WERI-Rb-1 (cell line): Measurements from ENCODE around the gene KIF18A.

ENCODE experiments used
- DNase-seq: peaks from one replicate; pipeline ENCODE4 v3.0.0-alpha.2; 2020
- H3K27ac ChIP-seq: fragments of 250-450 bp; sonication (Bioruptor Pico); 2 replicates; pipeline ENCODE4 v1.5.1; 2020; ENCODE audit warnings: mild to moderate bottlenecking, moderate library complexity
- H3K27me3 ChIP-seq: fragments of 250-450 bp; sonication (Bioruptor Pico); 2 replicates; pipeline ENCODE4 v1.5.1; 2021; ENCODE audit warnings: mild to moderate bottlenecking, low read depth, moderate library complexity; ENCODE audit not compliant: insufficient read depth, severe bottlenecking
- H3K36me3 ChIP-seq: fragments of 250-450 bp; sonication (Bioruptor Pico); 2 replicates; pipeline ENCODE4 v1.5.1; 2020; ENCODE audit warnings: mild to moderate bottlenecking, moderate library complexity
- H3K4me3 ChIP-seq: 2 replicates; pipeline ENCODE4 v1.5.1; 2011; ENCODE audit warnings: low read depth, mild to moderate bottlenecking, control low read depth, low read length
- H3K9me3 ChIP-seq: fragments of 250-450 bp; sonication (Bioruptor Pico); 2 replicates; pipeline ENCODE4 v1.5.1; 2021; ENCODE audit warnings: mild to moderate bottlenecking, moderate library complexity; ENCODE audit not compliant: severe bottlenecking
- TF ChIP-seq, protein P1 (sequence below): IDR thresholded peaks from 2 replicates; pipeline ENCODE4 v1.5.1; 2011; ENCODE audit warnings: low read depth, mild to moderate bottlenecking, control low read depth, inconsistent platforms, low read length

KIF18A gene

DNA sequence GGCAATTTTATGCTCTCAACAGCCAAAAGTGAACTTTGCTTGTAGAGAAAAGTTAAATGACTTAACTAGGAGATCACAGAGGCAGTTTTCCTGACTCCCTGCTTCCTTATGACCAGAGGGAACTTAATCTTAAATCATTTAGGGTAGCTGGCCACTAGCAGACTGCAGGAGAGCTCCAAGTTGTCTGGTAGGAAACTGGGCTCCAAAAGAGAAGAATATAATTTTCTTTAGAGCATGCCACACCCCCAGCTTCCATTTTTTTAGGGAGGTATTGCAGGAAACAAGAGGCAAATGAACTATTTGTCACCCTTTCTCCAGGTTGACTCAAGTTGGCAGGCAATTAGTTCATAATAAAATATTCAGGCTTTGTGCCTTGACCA is 2.9 kb upstream of the KIF18A start:
- no peak for DNase-seq
- no peaks in the 10 kb centered on the region for H3K9me3 ChIP-seq
- H3K36me3 ChIP-seq, result peaks cover 10% of the 10 kb centered on the region; the same call in 1 of the 2 replicates
- TF ChIP-seq, protein P1, sequence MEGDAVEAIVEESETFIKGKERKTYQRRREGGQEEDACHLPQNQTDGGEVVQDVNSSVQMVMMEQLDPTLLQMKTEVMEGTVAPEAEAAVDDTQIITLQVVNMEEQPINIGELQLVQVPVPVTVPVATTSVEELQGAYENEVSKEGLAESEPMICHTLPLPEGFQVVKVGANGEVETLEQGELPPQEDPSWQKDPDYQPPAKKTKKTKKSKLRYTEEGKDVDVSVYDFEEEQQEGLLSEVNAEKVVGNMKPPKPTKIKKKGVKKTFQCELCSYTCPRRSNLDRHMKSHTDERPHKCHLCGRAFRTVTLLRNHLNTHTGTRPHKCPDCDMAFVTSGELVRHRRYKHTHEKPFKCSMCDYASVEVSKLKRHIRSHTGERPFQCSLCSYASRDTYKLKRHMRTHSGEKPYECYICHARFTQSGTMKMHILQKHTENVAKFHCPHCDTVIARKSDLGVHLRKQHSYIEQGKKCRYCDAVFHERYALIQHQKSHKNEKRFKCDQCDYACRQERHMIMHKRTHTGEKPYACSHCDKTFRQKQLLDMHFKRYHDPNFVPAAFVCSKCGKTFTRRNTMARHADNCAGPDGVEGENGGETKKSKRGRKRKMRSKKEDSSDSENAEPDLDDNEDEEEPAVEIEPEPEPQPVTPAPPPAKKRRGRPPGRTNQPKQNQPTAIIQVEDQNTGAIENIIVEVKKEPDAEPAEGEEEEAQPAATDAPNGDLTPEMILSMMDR, result no peak
- no peaks in the 10 kb centered on the region for H3K27me3 ChIP-seq
- peak overlapping the region; percentile 93 for H3K4me3 ChIP-seq
- H3K27ac ChIP-seq, result peak overlapping the region; percentile 65; the same call in 1 of the 2 replicates

DNA sequence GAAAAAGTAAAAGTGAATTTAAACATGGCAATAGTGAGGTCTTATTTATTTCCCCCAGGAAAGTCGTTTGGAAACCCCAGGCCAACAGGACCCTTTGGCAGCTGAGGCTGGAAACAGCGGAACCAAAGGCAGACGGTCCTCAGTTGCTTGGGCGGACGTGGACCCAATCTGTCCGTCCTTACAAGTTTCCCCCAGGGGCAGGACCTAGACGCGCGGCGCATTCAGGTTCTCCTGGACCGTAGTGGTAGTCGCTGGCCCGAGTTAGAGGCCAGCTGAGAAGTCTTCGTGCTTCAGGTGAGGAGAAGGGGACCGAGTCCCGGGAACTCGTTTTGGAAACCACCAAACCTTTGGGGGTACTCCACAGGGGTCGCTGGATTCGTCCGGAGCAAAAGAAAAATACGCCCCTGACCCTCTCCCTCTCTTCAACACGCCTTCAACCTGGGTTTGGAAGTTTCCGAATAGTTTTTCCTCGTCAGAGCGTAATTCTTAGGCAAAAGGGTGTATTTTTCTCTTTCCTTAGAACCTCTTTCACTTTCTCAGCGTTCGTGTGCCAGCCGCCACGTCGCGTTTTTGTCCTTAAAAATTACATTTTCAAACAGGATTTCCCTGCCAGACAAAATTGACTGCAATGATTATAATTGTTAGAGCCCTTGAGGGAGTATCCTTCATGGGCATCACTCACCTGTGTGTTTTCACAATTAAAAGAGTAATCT is 2.3 kb upstream of the KIF18A start:
- Histone ChIP-seq H3K4me3 (peak overlapping the region; percentile 93), H3K36me3 (peaks cover 4% of the 10 kb centered on the region; the same call in 1 of the 2 replicates), H3K27me3 (no peaks in the 10 kb centered on the region), H3K27ac (peak overlapping the region; percentile 65), H3K9me3 (no peaks in the 10 kb centered on the region)
- DNase-seq, result peak; percentile 73
- TF ChIP-seq, protein P1, result no peak

DNA sequence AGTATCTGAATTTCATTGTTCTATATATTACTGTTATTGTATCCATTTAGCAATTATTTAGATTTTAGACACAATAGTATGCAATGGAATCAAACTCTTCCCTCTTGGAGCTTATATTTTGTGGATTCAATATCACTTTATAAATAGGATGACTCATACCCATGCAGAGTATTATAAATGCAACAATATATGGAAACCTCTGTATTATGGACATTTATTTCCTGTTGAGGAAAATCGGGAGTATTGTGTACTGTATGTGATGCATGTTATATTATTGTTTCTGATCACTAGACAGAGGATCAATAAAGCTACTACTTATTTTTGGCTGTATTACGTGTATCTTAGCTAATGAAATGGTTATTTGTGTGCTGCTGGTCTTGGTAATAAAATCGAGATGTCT is 1.0 kb upstream of the KIF18A start:
- no peak for DNase-seq
- TF ChIP-seq, protein P1, result no peak
- Histone ChIP-seq H3K4me3 (peak overlapping the region; percentile 55; the same call in 1 of the 2 replicates), H3K27me3 (no peaks in the 10 kb centered on the region), H3K9me3 (no peaks in the 10 kb centered on the region), H3K36me3 (0 out of 2 replicates have a peak, but pooled peaks cover under 1% of the 10 kb centered on the region), H3K27ac (no peak overlapping the region)

DNA sequence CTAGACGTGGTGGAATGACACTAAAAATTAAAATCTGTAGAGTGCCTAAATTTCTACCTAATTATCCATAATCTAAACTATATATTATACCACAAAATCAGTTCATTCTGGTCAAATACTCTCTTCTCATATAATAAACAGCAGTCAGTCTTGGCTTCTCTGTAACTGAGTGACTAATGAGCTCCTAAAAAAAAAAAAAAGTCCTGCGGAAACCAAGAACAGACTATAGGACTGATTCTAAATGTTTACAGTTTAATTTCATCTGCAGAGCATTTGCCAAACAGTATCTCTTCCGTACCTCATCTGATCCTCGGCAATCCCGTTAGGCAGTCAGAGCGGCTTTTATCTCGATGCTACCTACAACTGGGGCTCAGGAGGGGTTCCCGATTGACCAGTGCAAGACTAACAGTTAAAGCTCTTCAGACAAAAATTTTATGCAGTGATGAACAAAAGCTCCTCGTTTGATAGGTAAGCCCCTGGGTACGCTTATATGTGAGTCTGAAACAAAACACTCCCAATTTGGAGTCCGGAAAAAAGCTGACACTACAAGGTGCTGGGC is 686 bp downstream of the KIF18A start:
- DNase-seq, result peak; percentile 9
- H3K36me3 ChIP-seq, result no peaks in the 10 kb centered on the region
- H3K27ac ChIP-seq, result peak overlapping the region; percentile 88
- H3K4me3 ChIP-seq, result peak overlapping the region; percentile 66
- no peaks in the 10 kb centered on the region for H3K27me3 ChIP-seq
- H3K9me3 ChIP-seq, result no peaks in the 10 kb centered on the region
- TF ChIP-seq, protein P1, result no peak

DNA sequence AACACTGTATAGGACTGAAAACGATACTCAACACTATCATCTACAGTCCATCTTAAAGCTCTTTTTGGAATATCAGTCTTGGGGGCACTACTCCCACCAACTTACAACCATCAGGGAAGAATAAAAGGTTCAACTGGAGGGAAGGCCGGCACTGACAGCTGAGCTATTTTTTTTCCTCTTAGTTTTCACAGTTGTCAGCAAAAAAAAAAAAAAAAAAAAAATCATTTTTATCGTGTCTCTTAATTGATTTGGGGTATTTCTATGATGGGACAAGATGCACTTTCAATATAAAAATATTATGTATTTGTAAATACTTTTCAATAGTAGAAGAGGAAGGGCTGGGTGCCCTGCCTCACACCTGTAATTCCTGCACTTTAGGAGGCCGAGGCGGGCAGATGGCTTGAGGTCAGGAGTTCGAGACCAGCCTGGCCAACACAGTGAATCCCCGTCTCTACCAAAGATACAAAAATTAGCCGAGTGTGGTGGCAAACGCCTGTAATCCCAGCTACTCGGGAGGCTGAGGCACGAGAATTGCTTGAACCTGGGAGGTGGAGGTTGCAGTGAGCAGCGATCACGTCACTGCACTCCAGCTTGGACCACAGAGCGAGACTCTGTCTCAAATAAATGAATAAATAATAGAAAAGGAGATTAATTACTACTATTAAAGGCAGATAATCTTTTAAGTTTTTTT is 1.5 kb downstream of the KIF18A start:
- H3K27ac ChIP-seq, result no peak overlapping the region

More for the DNA sequence above, 1.5 kb downstream of the KIF18A start:
- Histone ChIP-seq H3K9me3 (no peaks in the 10 kb centered on the region), H3K27me3 (no peaks in the 10 kb centered on the region), H3K36me3 (no peaks in the 10 kb centered on the region), H3K4me3 (peak overlapping the region; percentile 66)
- DNase-seq, result no peak
- TF ChIP-seq, protein P1, result no peak
